Cardiac fibroblast (primary cell): ENCODE measurements around the gene CR1.

Source experiments
- DNase-seq, 2 donors: peaks; one replicate each; pipeline versions ENCODE4 v3.0.0 to v3.0.0-alpha.2; 2010; ENCODE audit warnings: low read depth in 2 of 2
- H3K4me3 ChIP-seq, 2 donors: replicated peaks in 1 of 2; 1 replicate in 1 of 2; 2 replicates in 1 of 2; pipeline ENCODE4 v1.5.1; 2011; ENCODE audit warnings: low read depth in 2 of 2, low read length in 2 of 2, mild to moderate bottlenecking in 2 of 2, moderate library complexity in 1 of 2
- CTCF ChIP-seq: IDR thresholded peaks from one replicate; pipeline ENCODE4 v1.5.1; 2011; ENCODE audit warnings: low read depth, mild to moderate bottlenecking, low read length, inconsistent platforms

CR1 gene

DNA sequence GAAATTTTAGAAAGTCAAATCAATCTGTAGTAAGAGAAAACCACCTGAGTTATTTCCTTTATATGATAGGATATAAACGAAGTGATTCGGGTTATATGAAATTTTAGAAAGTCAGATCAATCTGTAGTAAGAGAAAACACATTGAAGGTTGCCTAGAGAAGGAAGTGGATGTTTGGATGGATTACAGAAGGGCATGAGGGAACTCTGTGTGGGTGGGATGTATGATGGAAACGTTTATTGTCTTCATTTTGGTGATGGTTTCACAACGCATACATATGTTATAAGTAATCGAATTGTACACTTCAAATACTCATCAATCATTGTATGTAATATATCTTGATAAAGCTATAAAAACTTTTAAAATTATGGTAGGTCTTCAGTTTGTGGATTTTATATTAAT, 5.1 kb downstream of the CR1 start:
- H3K4me3 ChIP-seq, result no peak overlapping the region
- no peak for TF ChIP-seq CTCF
- no peak for DNase-seq

- no peak for DNase-seq
- no peak for TF ChIP-seq CTCF
- no peak overlapping the region for H3K4me3 ChIP-seq
Observed at GRCh38 chr1:207502726-207503125, 6.8 kb downstream of the CR1 start.

GRCh38 chr1:207503950-207504349, 8.0 kb downstream of the CR1 start:
- DNase-seq, result no peak
- TF ChIP-seq CTCF, result no peak
- H3K4me3 ChIP-seq, result no peak overlapping the region

DNA sequence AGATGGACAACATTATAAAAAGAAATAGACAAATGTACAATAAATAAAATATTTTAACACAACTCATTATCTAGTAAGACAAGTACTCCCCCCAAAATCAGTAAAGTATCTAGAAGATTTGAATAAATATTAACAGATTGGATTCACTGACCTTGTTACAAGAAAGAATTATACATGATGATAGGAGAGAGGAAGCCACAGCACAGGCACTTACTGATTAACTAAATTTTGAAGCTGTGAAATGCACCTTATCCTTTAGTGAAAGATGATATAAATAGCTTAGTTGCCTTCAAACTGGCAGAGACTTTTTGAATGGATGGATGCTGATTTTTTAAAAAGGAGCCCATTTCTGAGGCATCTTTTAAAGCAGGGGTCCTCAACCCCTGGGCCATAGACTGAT, 8.5 kb downstream of the CR1 start:
- H3K4me3 ChIP-seq, result no peak overlapping the region
- DNase-seq, result no peak
- TF ChIP-seq CTCF, result no peak

DNA sequence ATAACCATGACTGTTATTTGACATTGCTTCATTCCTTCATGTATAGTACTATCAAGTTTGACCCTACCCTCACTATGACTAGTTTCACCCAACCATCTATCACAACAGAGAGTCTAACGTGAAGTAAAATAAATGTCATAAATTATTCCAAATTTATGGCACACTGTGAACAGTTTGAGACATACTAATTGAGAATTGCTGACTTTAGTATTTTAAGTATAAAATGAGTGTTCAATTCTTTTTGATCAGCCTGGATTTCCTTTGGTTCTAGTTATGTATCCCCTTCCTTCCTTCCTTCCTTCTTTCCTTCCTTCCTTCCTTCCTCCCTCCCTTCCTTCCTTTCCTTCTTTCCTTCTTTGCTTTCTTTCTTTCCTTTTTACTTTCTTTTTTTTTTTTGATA, 14.5 kb downstream of the CR1 start:
- DNase-seq, result no peak
- no peak overlapping the region for H3K4me3 ChIP-seq
- TF ChIP-seq CTCF, result no peak

- no peak for TF ChIP-seq CTCF
- no peak for DNase-seq
- no peak overlapping the region for H3K4me3 ChIP-seq
Observed at GRCh38 chr1:207514890-207515289, 18.9 kb downstream of the CR1 start.

- DNase-seq, result no peak
- no peak for TF ChIP-seq CTCF
- H3K4me3 ChIP-seq, result no peak overlapping the region
Observed at GRCh38 chr1:207516729-207517128, 20.8 kb downstream of the CR1 start.
